Measurements from ENCODE around the gene MIEF2. TPM values are rescaled to one million over a fixed set of nuclear protein-coding genes. Genes with fewer than 3 reads are reported as not detected.

Gene MIEF2
- polyA plus RNA-seq, 3 donors: 3.5 to 6.1 (median 4.9) TPM

- H3K27me3 ChIP-seq (ENCODE audit: control insufficient read depth in 2 of 2, insufficient read depth in 2 of 2, low read length in 2 of 2): no peaks in the 10 kb centered on the region
- no peak overlapping the region for H3K4me2 ChIP-seq (replicated peaks; ENCODE audit: extremely low read depth, low read length, poor library complexity, severe bottlenecking)
- H3K27me3 Mint-ChIP-seq (ENCODE audit: low read depth in 3 of 3): peaks cover 0 to 2% (median 2%) of the 10 kb centered on the region in 3 donors
- H3K9me3 Mint-ChIP-seq: no peaks in the 10 kb centered on the region
- H3K27ac ChIP-seq (ENCODE audit: low read depth in 1 of 2, low read length in 2 of 2): no peak overlapping the region
- no peaks in the 10 kb centered on the region for H3K4me1 ChIP-seq (ENCODE audit: control insufficient read depth in 1 of 2, insufficient read depth in 2 of 2, low read length in 2 of 2)
- H3K4me3 ChIP-seq (replicated peaks in 1 of 3; ENCODE audit: low read depth in 2 of 3, low read length in 3 of 3): no peak overlapping the region
- H3K4me3 Mint-ChIP-seq: peak overlapping the region in 1 of 2 donors; percentile 31
- 97% methylated on average over 18 of the region's 18 CpGs for WGBS (ENCODE audit: insufficient coverage)
- no peaks in the 10 kb centered on the region for H4K20me1 ChIP-seq (ENCODE audit: insufficient read depth, low read length)
- H3K9me3 ChIP-seq (replicated peaks in 1 of 2; ENCODE audit: control insufficient read depth in 1 of 2, insufficient read depth in 1 of 2, low read length in 2 of 2): no peaks in the 10 kb centered on the region
- TF ChIP-seq CTCF (IDR thresholded peaks at IDR 0.05): no peak
- no peak overlapping the region for H3K27ac Mint-ChIP-seq
- DNase-seq: no peak
- no peak overlapping the region for H3K9ac ChIP-seq (ENCODE audit: insufficient read depth, low read length, poor library complexity, severe bottlenecking)
- H3K4me1 Mint-ChIP-seq: no peaks in the 10 kb centered on the region
- no peak overlapping the region for H2AFZ ChIP-seq (ENCODE audit: insufficient read depth, low read depth, low read length, poor library complexity, severe bottlenecking)
- peaks cover 40 to 62% of the 10 kb centered on the region in 2 donors for H3K36me3 Mint-ChIP-seq
- peaks cover 36 to 66% of the 10 kb centered on the region in 2 donors for H3K36me3 ChIP-seq (replicated peaks in 1 of 2; ENCODE audit: control insufficient read depth in 1 of 2, insufficient read depth in 2 of 2, low read length in 2 of 2)
- H3K79me2 ChIP-seq (ENCODE audit: insufficient read depth, low read length): no peaks in the 10 kb centered on the region
- intact Hi-C loops (cut with micrococcal nuclease): no loop called here
Measured at GRCh38 chr17:18238299-18238698, 22.2 kb upstream of the MIEF2 start.

GRCh38 chr17:18240449-18240848 lies 20.0 kb upstream of the MIEF2 start:
- Histone ChIP-seq H3K27me3 (ENCODE audit: control insufficient read depth in 2 of 2, insufficient read depth in 2 of 2, low read length in 2 of 2) (no peaks in the 10 kb centered on the region), H3K4me3 (replicated peaks in 1 of 3; ENCODE audit: low read depth in 2 of 3, low read length in 3 of 3) (no peak overlapping the region), H3K27ac (ENCODE audit: low read depth in 1 of 2, low read length in 2 of 2) (no peak overlapping the region), H3K4me2 (replicated peaks; ENCODE audit: extremely low read depth, low read length, poor library complexity, severe bottlenecking) (no peak overlapping the region), H3K36me3 (replicated peaks in 1 of 2; ENCODE audit: control insufficient read depth in 1 of 2, insufficient read depth in 2 of 2, low read length in 2 of 2) (peaks cover 42 to 64% of the 10 kb centered on the region in 2 donors), H3K9me3 (replicated peaks in 1 of 2; ENCODE audit: control insufficient read depth in 1 of 2, insufficient read depth in 1 of 2, low read length in 2 of 2) (no peaks in the 10 kb centered on the region), H4K20me1 (ENCODE audit: insufficient read depth, low read length) (peaks cover 17% of the 10 kb centered on the region), H3K9ac (ENCODE audit: insufficient read depth, low read length, poor library complexity, severe bottlenecking) (no peak overlapping the region), H3K4me1 (ENCODE audit: control insufficient read depth in 1 of 2, insufficient read depth in 2 of 2, low read length in 2 of 2) (no peaks in the 10 kb centered on the region), H2AFZ (ENCODE audit: insufficient read depth, low read depth, low read length, poor library complexity, severe bottlenecking) (no peak overlapping the region), H3K79me2 (ENCODE audit: insufficient read depth, low read length) (no peaks in the 10 kb centered on the region)
- Mint-ChIP-seq H3K4me3 (no peak overlapping the region), H3K27me3 (ENCODE audit: low read depth in 3 of 3) (peaks cover 0 to 2% (median 2%) of the 10 kb centered on the region in 3 donors), H3K4me1 (no peaks in the 10 kb centered on the region), H3K36me3 (peaks cover 35 to 60% of the 10 kb centered on the region in 2 donors), H3K27ac (peak overlapping the region in 1 of 7 donors; percentile 23), H3K9me3 (no peaks in the 10 kb centered on the region)
- intact Hi-C loops (cut with micrococcal nuclease): no loop called here
- no peak for DNase-seq
- no peak for TF ChIP-seq CTCF (IDR thresholded peaks at IDR 0.05)
- 97% methylated on average over 14 of the region's 19 CpGs for WGBS (ENCODE audit: insufficient coverage)
